Vagina (tissue), 2 donors: Measurements from ENCODE around the gene DXO. TPM values are rescaled to one million over a fixed set of nuclear protein-coding genes. Genes with fewer than 3 reads are reported as not detected.
"Not testable (repeated sequence)": the region's sequence is repeated elsewhere in the genome, so short reads cannot be mapped to it uniquely, and the experiment has no call there.

Experiments used
- DNase-seq, 2 donors: peaks; one replicate each; pipeline ENCODE4 v3.0.0-alpha.2; 2017; ENCODE audit errors: extremely low spot score in 2 of 2
- H3K27ac ChIP-seq: fragments of 200-600 bp; sonication (generic); one replicate; pipeline ENCODE4 v1.5.1; 2019
- H3K27me3 ChIP-seq: fragments of 200-600 bp; sonication (generic); one replicate; pipeline ENCODE4 v1.5.1; 2019
- H3K36me3 ChIP-seq, 2 donors: fragments of 200-600 bp; sonication (generic); one replicate each; pipeline ENCODE4 v1.5.1; 2017 to 2019
- H3K4me1 ChIP-seq: fragments of 200-600 bp; sonication (generic); one replicate; pipeline ENCODE4 v1.5.1; 2019
- H3K4me3 ChIP-seq, 2 donors: fragments of 200-600 bp; sonication (generic); 1 replicate in 1 of 2; 2 replicates in 1 of 2; pipeline ENCODE4 v1.5.1; 2016 to 2019
- H3K9me3 ChIP-seq: fragments of 200-600 bp; sonication (generic); one replicate; pipeline ENCODE4 v1.5.1; 2019
- intact Hi-C: fragments of 100-400 bp; cut with DNase I; formaldehyde crosslinking; loops from one replicate; pipeline ENCODE4 v1.15.1; 2023
- total RNA-seq: library from RNA; depleted of rRNA; stranded (reverse); fragments of >200 nt; gene quantifications from one replicate; pipeline ENCODE4 v1.2.3, GENCODE V29; 2016

The DXO gene
- total RNA-seq, 1 donor from 2014 or later, result 15.5 TPM

DNA sequence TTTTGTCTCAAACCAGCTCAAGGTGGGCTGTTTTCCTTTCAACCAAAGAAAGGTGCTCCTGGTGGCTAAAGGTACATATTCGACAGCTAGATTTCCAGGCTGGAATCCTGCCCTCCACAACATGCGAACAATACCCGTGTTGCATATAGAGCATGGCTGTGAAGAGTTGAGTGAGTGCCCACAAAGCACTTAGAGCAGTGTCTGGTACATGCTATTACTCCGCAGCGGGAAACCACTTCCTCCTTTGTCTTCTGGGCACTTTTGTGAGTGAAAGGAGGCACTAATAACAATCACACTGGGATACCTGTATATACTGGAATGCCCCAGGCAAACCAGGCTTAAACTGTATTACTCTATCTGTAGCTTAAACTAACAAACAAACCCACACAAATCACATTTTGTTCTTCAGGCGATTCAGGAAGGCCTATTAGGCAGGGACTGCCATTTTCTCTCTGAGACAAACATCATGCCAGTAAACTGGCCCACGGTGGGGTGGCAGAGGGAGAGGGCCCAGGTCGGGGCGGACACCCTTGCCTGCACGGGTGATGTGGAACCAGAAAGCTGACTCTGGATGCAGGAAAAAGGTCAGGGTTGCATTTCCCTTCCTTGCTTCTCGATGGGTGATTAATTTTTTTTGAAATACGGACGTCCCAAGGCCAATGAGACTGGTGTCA is 33.1 kb upstream of the DXO start:
- H3K36me3 ChIP-seq, H3K27me3 ChIP-seq, H3K4me3 ChIP-seq, DNase-seq, H3K4me1 ChIP-seq, H3K27ac ChIP-seq, intact Hi-C loops, H3K9me3 ChIP-seq: not testable (repeated sequence)

DNA sequence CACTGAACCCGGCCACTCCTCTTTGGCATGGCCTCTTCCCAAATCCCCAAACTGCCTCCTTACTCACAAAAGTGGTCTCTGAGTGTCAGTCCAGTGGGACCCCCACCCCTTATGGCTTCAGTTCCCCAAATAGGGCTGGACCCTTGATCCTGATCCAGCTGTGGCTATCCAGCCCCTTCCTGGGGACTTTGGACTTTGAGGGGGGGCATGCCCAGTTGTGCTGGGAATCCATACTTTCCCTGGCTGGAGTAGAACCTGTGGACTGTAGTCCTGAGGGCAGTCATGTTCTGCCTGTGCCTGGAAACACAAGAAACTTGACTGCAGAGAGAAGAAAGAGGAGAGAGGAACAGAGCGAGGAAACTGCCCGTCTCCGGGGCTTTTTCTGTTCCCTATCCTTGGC is 32.5 kb upstream of the DXO start:
- H3K4me1 ChIP-seq, DNase-seq, intact Hi-C loops, H3K27me3 ChIP-seq, H3K4me3 ChIP-seq, H3K36me3 ChIP-seq, H3K27ac ChIP-seq, H3K9me3 ChIP-seq: not testable (repeated sequence)

DNA sequence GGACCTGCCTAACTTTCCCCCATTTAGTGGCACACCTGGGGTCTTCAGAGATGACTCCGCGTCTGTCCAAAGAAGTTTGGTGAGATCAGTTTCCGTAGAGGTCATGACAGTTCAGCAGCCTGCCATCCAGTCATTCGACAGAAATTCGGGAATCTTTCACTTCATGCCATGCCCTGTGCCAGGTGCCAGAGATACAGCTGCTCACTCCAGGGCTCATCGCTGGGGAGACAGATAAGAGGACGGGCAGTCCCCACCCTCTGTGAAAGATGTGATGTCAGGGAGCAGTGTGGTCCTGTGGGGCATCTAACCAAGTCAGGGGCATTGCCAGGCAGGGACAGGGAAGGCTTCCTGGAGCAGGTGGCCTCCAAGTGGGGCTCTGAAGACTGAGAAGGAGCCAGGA is 31.4 kb upstream of the DXO start:
- intact Hi-C loops, DNase-seq, H3K4me3 ChIP-seq, H3K9me3 ChIP-seq, H3K4me1 ChIP-seq, H3K27me3 ChIP-seq, H3K27ac ChIP-seq, H3K36me3 ChIP-seq: not testable (repeated sequence)

DNA sequence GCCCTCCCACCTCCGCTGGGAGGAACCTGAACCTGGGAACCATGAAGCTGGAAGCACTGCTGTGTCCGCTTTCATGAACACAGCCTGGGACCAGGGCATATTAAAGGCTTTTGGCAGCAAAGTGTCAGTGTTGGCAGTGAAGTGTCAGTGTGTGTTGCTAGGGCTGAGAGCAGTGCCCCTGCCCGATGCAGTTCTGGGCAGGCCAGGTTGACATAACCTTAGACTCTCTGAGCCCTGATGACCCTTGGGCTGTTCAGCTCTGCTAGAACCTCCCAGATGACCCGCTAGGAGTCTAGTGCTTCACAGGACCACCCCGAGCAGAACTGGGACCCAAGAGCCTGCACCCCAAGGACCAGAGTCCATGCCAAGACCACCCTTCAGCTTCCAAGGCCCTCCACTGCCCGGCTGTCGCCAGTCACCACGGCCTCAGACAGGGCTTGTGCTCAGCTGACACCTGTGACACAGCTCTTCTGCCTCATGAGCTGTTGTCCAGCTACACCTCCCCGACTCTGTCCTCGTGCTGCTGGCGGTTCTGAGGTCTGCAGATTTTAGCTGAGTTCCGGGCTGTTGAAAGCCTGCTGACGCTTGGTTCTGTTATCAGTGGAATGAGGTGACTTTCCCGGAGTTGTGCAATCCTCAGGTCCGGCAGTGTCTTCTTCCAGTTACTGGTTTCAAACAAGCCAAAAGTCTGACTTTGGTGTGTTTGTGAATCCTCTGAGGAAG is 30.8 kb upstream of the DXO start:
- H3K27ac ChIP-seq, H3K4me1 ChIP-seq, H3K9me3 ChIP-seq, H3K4me3 ChIP-seq, intact Hi-C loops, DNase-seq, H3K27me3 ChIP-seq, H3K36me3 ChIP-seq: not testable (repeated sequence)

DNA sequence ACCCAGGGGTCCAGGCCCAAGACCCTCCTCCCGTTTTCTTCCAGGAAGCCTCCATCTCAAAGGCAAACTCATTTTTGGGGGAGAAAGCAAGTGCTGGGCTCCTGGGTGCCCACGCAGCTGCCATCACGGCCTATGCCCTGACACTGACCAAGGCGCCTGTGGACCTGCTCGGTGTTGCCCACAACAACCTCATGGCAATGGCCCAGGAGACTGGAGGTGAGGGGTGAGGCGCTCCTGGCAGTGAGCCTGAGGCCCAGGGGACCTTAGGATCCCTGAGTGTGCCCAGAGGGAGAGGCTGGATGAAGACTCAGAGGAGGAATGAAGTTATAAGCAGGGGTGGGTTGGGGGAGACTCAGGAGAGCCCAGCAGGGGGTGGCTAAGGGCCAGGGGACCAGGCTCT is 24.4 kb upstream of the DXO start:
- H3K36me3 ChIP-seq, DNase-seq, H3K4me1 ChIP-seq, H3K9me3 ChIP-seq, H3K4me3 ChIP-seq, H3K27me3 ChIP-seq, H3K27ac ChIP-seq, intact Hi-C loops: not testable (repeated sequence)

DNA sequence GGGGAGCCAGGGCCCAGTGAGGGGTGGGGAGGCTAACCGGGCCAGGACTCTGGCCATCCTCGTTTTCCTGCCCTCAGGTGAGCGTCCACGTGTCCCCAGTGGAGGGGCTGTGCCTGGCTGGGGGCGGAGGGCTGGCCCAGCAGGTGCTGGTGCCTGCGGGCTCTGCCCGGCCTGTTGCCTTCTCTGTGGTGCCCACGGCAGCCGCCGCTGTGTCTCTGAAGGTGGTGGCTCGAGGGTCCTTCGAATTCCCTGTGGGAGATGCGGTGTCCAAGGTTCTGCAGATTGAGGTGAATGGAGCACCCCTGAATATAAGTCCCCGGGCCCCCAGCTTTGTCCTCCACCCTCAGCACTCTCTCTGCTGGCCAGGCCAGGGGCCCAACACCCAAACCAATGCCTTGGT is 22.5 kb upstream of the DXO start:
- H3K27ac ChIP-seq, H3K4me3 ChIP-seq, DNase-seq, H3K36me3 ChIP-seq, H3K4me1 ChIP-seq, H3K27me3 ChIP-seq, intact Hi-C loops, H3K9me3 ChIP-seq: not testable (repeated sequence)

DNA sequence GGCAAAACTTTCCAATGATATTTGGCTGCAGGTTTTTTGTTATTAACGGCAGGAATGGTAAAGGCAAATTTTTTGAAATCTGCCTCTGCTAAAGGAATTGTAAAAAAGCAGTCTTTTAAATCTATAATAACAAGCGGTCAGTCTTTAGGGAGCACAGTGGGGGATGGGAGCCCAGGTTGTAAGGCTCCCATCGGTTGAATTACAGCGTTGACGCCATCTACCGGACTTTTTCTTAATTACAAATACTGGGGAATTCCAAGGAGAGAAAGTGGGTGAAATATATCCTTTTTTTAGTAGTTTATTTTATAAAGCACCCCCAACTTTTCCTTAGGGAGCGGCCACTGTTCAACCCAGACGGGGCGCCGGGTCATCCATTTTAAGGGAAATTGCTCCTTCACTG is 17.4 kb upstream of the DXO start:
- H3K9me3 ChIP-seq, H3K27me3 ChIP-seq, H3K4me1 ChIP-seq, DNase-seq, H3K4me3 ChIP-seq, H3K27ac ChIP-seq, H3K36me3 ChIP-seq, intact Hi-C loops: not testable (repeated sequence)

DNA sequence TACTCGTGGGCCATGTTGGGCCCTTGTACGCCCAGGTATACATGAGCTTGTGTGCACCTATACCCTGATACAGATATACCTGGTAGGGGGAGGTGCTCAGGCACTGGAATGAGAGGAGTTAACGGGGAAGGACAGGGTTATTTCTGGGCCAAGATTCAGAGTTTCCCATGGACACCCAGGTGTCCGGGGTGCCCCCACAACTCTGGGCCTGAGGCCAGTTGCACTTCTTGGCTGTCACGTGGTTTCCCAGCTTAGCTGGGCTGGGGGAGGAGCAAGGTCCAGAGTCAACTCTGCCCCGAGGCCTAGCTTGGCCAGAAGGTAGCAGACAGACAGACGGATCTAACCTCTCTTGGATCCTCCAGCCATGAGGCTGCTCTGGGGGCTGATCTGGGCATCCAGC is 9.8 kb upstream of the DXO start, which contains the start of gene C4A:
Gene C4A (plus strand): TSS at position 314 of the 400 bp plus-strand sequence. CDS start 51 bp downstream, at position 365.
- DNase-seq, H3K27ac ChIP-seq, intact Hi-C loops: not testable (repeated sequence)

DNA sequence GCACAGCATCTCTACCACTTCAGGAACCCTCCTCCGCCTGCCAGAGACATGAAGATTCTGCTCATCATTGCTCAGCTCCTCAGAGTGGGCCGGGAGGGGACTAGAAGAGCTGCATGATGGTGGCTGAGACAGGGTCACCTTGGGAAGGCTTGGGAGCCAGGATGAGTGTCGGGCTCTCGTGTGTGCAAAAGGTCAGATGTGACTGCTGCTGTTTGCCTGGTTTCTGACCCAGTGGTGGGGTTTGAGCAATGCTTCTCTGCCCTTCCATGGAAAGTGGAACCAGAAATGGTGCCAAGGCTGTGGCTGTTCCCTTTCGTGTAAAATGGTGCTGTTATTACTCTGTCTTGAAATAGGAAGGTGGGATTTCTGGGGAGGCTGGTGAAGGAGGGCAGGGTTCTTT is 9.1 kb upstream of the DXO start:
- H3K27me3 ChIP-seq, H3K4me3 ChIP-seq, H3K4me1 ChIP-seq, H3K36me3 ChIP-seq, H3K9me3 ChIP-seq, H3K27ac ChIP-seq, intact Hi-C loops, DNase-seq: not testable (repeated sequence)

More for the DNA sequence above, 9.8 kb upstream of the DXO start, which contains the start of gene C4A:
- H3K4me1 ChIP-seq, H3K9me3 ChIP-seq, H3K4me3 ChIP-seq, H3K27me3 ChIP-seq, H3K36me3 ChIP-seq: not testable (repeated sequence)

DNA sequence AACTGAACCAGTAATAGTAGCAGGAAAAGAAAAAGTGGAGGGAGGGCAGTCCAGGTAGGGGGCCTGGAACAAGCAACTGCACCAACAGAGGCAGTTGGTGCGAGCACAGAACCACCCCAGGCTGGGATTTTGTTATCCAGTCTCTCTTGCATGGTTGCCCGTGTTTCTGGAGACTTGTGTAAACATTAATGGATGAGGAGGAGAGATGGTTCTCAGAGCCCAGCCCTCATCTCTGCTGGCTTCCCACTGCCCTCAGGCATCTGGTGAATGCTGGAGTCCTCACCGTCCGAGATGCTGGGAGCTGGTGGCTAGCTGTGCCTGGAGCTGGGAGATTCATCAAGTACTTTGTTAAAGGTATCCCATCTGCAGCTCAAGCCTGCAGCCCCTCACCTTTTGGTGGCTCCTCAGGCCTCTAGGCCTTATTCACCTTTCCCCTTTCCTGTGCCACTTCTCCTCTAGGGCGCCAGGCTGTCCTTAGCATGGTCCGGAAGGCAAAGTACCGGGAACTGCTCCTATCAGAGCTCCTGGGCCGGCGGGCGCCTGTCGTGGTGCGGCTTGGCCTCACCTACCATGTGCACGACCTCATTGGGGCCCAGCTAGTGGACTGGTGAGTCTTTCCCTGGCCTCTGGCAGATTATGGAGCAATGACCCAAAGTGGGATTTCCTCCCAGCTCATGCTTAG is 8.4 kb upstream of the DXO start:
- DNase-seq, H3K27me3 ChIP-seq, H3K4me3 ChIP-seq, H3K4me1 ChIP-seq, H3K36me3 ChIP-seq, intact Hi-C loops, H3K27ac ChIP-seq, H3K9me3 ChIP-seq: not testable (repeated sequence)
